GM19455 (cell line): ENCODE data around the gene ZNF428.
"Not testable (repeated sequence)": the region's sequence is repeated elsewhere in the genome, so short reads cannot be mapped to it uniquely, and the experiment has no call there.

Experiments
- ATAC-seq: cut with Tn5 transposase; IDR thresholded peaks from one replicate; pipeline ENCODE4 v1.9.1; 2021; ENCODE audit not compliant: unreplicated experiment

ZNF428 gene

GRCh38 chr19:43619262-43620060, at the start of gene ZNF428:
TSS of gene ZNF428 (minus strand) at chr19:43619629. CDS start at chr19:43614304, 5,325 bp downstream.
- ATAC-seq: peak; percentile 74

GRCh38 chr19:43668406-43669109, 49.1 kb upstream of the ZNF428 start:
- peak; percentile 74 for ATAC-seq

- no peak for ATAC-seq
Measured at GRCh38 chr19:43667876-43668405, 48.5 kb upstream of the ZNF428 start.

- no peak for ATAC-seq
Measured at GRCh38 chr19:43667126-43667875, 47.9 kb upstream of the ZNF428 start.

- ATAC-seq: no peak
Measured at GRCh38 chr19:43664018-43664417, 44.6 kb upstream of the ZNF428 start.

- no peak for ATAC-seq
Measured at GRCh38 chr19:43662487-43662886, 43.1 kb upstream of the ZNF428 start.

GRCh38 chr19:43660971-43661360, 41.5 kb upstream of the ZNF428 start:
- ATAC-seq: no peak

- ATAC-seq: no peak
Measured at GRCh38 chr19:43660301-43660970, 41.0 kb upstream of the ZNF428 start.

- ATAC-seq: no peak
Measured at GRCh38 chr19:43658494-43658893, 39.1 kb upstream of the ZNF428 start.

- no peak for ATAC-seq
Measured at GRCh38 chr19:43658001-43658400, 38.6 kb upstream of the ZNF428 start.

- no peak for ATAC-seq
Measured at GRCh38 chr19:43656436-43656835, 37.0 kb upstream of the ZNF428 start.

- ATAC-seq: no peak
Measured at GRCh38 chr19:43652546-43652874, 33.1 kb upstream of the ZNF428 start.

- ATAC-seq: no peak
Measured at GRCh38 chr19:43651758-43652545, 32.5 kb upstream of the ZNF428 start.

- not testable (repeated sequence) for ATAC-seq
Measured at GRCh38 chr19:43650276-43650675, 30.8 kb upstream of the ZNF428 start.

- no peak for ATAC-seq
Measured at GRCh38 chr19:43649514-43649913, 30.1 kb upstream of the ZNF428 start.

- ATAC-seq: no peak
Measured at GRCh38 chr19:43648633-43649032, 29.2 kb upstream of the ZNF428 start.

- no peak for ATAC-seq
Measured at GRCh38 chr19:43644181-43644580, 24.8 kb upstream of the ZNF428 start.

- no peak for ATAC-seq
Measured at GRCh38 chr19:43643326-43643725, 23.9 kb upstream of the ZNF428 start.

- no peak for ATAC-seq
Measured at GRCh38 chr19:43642531-43642930, 23.1 kb upstream of the ZNF428 start.

GRCh38 chr19:43641333-43641732, 21.9 kb upstream of the ZNF428 start:
- no peak for ATAC-seq
